H9 (cell line): ENCODE data around the gene MX2. TPM values are rescaled to one million over a fixed set of nuclear protein-coding genes. Genes with fewer than 3 reads are reported as not detected.
A peak's percentile ranks its signal among the peaks of the same experiment; 100 is the strongest.

Experiments
- DNase-seq: peaks from one replicate; pipeline ENCODE4 v3.0.0-alpha.2; 2017
- H2AFZ ChIP-seq: one replicate; pipeline ENCODE4 v1.6.1; 2013; ENCODE audit warnings: mild to moderate bottlenecking, low read length, control low read depth, moderate library complexity
- H2AK5ac ChIP-seq: 2 replicates; pipeline ENCODE4 v1.6.1; 2013; ENCODE audit warnings: low read length, control low read depth, mixed read lengths; ENCODE audit not compliant: insufficient read length
- H2BK120ac ChIP-seq: one replicate; pipeline ENCODE4 v1.6.1; 2013; ENCODE audit warnings: low read depth, mild to moderate bottlenecking, low read length, control low read depth, inconsistent platforms; ENCODE audit not compliant: poor library complexity, severe bottlenecking
- H2BK12ac ChIP-seq: 2 replicates; pipeline ENCODE4 v1.6.1; 2013; ENCODE audit warnings: low read length, control low read depth, mixed read lengths, low read depth; ENCODE audit not compliant: insufficient read length
- H2BK15ac ChIP-seq: 2 replicates; pipeline ENCODE4 v1.6.1; 2013; ENCODE audit warnings: low read depth, low read length, control low read depth
- H2BK20ac ChIP-seq: one replicate; pipeline ENCODE4 v1.6.1; 2013; ENCODE audit warnings: low read depth, mild to moderate bottlenecking, low read length, control low read depth, inconsistent platforms; ENCODE audit not compliant: poor library complexity, severe bottlenecking
- H2BK5ac ChIP-seq: 2 replicates; pipeline ENCODE4 v1.6.1; 2013; ENCODE audit warnings: low read length, control low read depth, mixed read lengths; ENCODE audit not compliant: insufficient read length
- H3K14ac ChIP-seq: 2 replicates; pipeline ENCODE4 v1.6.1; 2013; ENCODE audit warnings: low read length, control low read depth; ENCODE audit not compliant: insufficient read depth
- H3K18ac ChIP-seq: 2 replicates; pipeline ENCODE4 v1.6.1; 2013; ENCODE audit warnings: low read depth, mild to moderate bottlenecking, mixed read lengths, low read length, control low read depth; ENCODE audit not compliant: insufficient read length
- H3K23ac ChIP-seq: 2 replicates; pipeline ENCODE4 v1.6.1; 2013; ENCODE audit warnings: low read length, control low read depth, mixed read lengths, low read depth; ENCODE audit not compliant: insufficient read length
- H3K23me2 ChIP-seq: 2 replicates; pipeline ENCODE4 v1.6.1; 2013; ENCODE audit warnings: low read depth, mild to moderate bottlenecking, mixed read lengths, low read length, control low read depth; ENCODE audit not compliant: insufficient read length, poor library complexity, severe bottlenecking
- H3K27ac ChIP-seq: 2 replicates; pipeline ENCODE4 v1.5.1; 2013; ENCODE audit warnings: low read length, control low read depth, mixed read lengths, low read depth; ENCODE audit not compliant: insufficient read length
- H3K27me3 ChIP-seq: 2 replicates; pipeline ENCODE4 v1.6.1; 2013; ENCODE audit warnings: low read length, control low read depth, inconsistent platforms; ENCODE audit not compliant: insufficient read depth
- H3K4ac ChIP-seq: 2 replicates; pipeline ENCODE4 v1.6.1; 2013; ENCODE audit warnings: low read depth, mild to moderate bottlenecking, control low read depth, inconsistent platforms, low read length, moderate library complexity
- H3K4me1 ChIP-seq: 2 replicates; pipeline ENCODE4 v1.6.1; 2013; ENCODE audit warnings: low read length, control low read depth, inconsistent platforms; ENCODE audit not compliant: insufficient read depth
- H3K4me2 ChIP-seq: 2 replicates; pipeline ENCODE4 v1.6.1; 2013; ENCODE audit warnings: low read length, control low read depth, mixed read lengths; ENCODE audit not compliant: insufficient read length, insufficient read depth
- H3K56ac ChIP-seq: 2 replicates; pipeline ENCODE4 v1.6.1; 2013; ENCODE audit warnings: low read depth, mild to moderate bottlenecking, mixed read lengths, low read length, control low read depth; ENCODE audit not compliant: insufficient read length
- H3K79me1 ChIP-seq: 2 replicates; pipeline ENCODE4 v1.6.1; 2013; ENCODE audit warnings: low read depth, mild to moderate bottlenecking, moderate library complexity, low read length, control low read depth, inconsistent platforms; ENCODE audit not compliant: insufficient read depth, poor library complexity, severe bottlenecking
- H3K79me2 ChIP-seq: 2 replicates; pipeline ENCODE4 v1.6.1; 2013; ENCODE audit warnings: low read length, control low read depth, inconsistent platforms; ENCODE audit not compliant: insufficient read depth
- H3K9ac ChIP-seq: 2 replicates; pipeline ENCODE4 v1.6.1; 2013; ENCODE audit warnings: low read length, control low read depth, mixed read lengths; ENCODE audit not compliant: insufficient read length; ENCODE audit errors: extremely low read depth
- H3K9me3 ChIP-seq: one replicate; pipeline ENCODE4 v1.6.1; 2013; ENCODE audit warnings: low read depth, low read length, inconsistent platforms; ENCODE audit not compliant: control insufficient read depth
- H3T11ph ChIP-seq: one replicate; pipeline ENCODE4 v1.6.1; 2013; ENCODE audit warnings: mild to moderate bottlenecking, low read length, control low read depth, inconsistent platforms
- H4K20me1 ChIP-seq: one replicate; pipeline ENCODE4 v1.6.1; 2013; ENCODE audit not compliant: control insufficient read depth, insufficient read length, insufficient read depth
- H4K5ac ChIP-seq: 2 replicates; pipeline ENCODE4 v1.6.1; 2013; ENCODE audit warnings: low read depth, mild to moderate bottlenecking, mixed read lengths, low read length, control low read depth; ENCODE audit not compliant: insufficient read length
- H4K8ac ChIP-seq: replicated peaks from 2 replicates; pipeline ENCODE4 v1.6.1; 2013; ENCODE audit warnings: low read length, control low read depth, mixed read lengths, low read depth; ENCODE audit not compliant: insufficient read length
- H4K91ac ChIP-seq: 2 replicates; pipeline ENCODE4 v1.6.1; 2013; ENCODE audit warnings: low read depth, mild to moderate bottlenecking, moderate library complexity, mixed read lengths, low read length, control low read depth; ENCODE audit not compliant: insufficient read length
- H3K27ac Mint-ChIP-seq, 3 experiments: 2 replicates in 2 of 3; 3 replicates in 1 of 3; pipeline ENCODE4 v1.8.0; 2020 to 2021; ENCODE audit warnings: mixed read lengths in 3 of 3, mild to moderate bottlenecking in 1 of 3, moderate library complexity in 1 of 3
- H3K27me3 Mint-ChIP-seq: 2 replicates; pipeline ENCODE4 v1.8.0; 2021; ENCODE audit warnings: low read depth, mild to moderate bottlenecking, moderate library complexity, mixed read lengths
- H3K36me3 Mint-ChIP-seq, 3 experiments: 2 replicates in 2 of 3; 3 replicates in 1 of 3; pipeline ENCODE4 v1.8.0; 2020 to 2021; ENCODE audit warnings: low read depth in 3 of 3, mixed read lengths in 3 of 3; ENCODE audit not compliant: insufficient read depth in 1 of 3
- H3K4me1 Mint-ChIP-seq, 2 experiments: 2 replicates each; pipeline ENCODE4 v1.8.0; 2020; ENCODE audit warnings: mixed read lengths in 2 of 2
- H3K4me3 Mint-ChIP-seq, 2 experiments: 2 replicates in 1 of 2; 3 replicates in 1 of 2; pipeline ENCODE4 v1.8.0; 2020 to 2021; ENCODE audit warnings: mild to moderate bottlenecking in 2 of 2, mixed read lengths in 2 of 2, moderate library complexity in 1 of 2
- H3K9me3 Mint-ChIP-seq, 2 experiments: 2 replicates in 1 of 2; 3 replicates in 1 of 2; pipeline ENCODE4 v1.8.0; 2020; ENCODE audit warnings: mild to moderate bottlenecking in 2 of 2, mixed read lengths in 2 of 2, moderate library complexity in 1 of 2
- CTCF ChIP-seq: fragments of 200-600 bp; sonication (generic); conservative IDR thresholded peaks from 3 replicates; pipeline ENCODE4 v1.8.0; 2021; ENCODE audit warnings: antibody characterized with exemption, mild to moderate bottlenecking
- WGBS: extraction: QIAGEN DNeasy Blood & Tissue Kit; methylation state at CpG from one replicate; pipeline ENCODE4 v1.1.7; 2013; ENCODE audit warnings: missing lambda C conversion rate, low lambda C conversion rate, mixed read lengths; ENCODE audit not compliant: insufficient read length; ENCODE audit errors: extremely low coverage; 5-methylcytosine and 5-hydroxymethylcytosine counted together
- total RNA-seq: library from RNA; stranded (reverse); gene quantifications from 2 replicates; pipeline ENCODE4 v1.2.1, GENCODE V29; 2021

The MX2 gene
- total RNA-seq, 1 experiment from 2014 or later = 1.8 TPM

GRCh38 chr21:41402796-41403195 lies 41.0 kb downstream of the MX2 start:
- H3K23me2 ChIP-seq = no peaks in the 10 kb centered on the region
- peaks cover 2% of the 10 kb centered on the region for H3K27me3 Mint-ChIP-seq

More at GRCh38 chr21:41402796-41403195, 41.0 kb downstream of the MX2 start:
- Histone ChIP-seq H2AFZ (no peak overlapping the region), H4K20me1 (no peaks in the 10 kb centered on the region), H3K4me1 (no peaks in the 10 kb centered on the region), H4K8ac (no peak overlapping the region), H4K91ac (no peak overlapping the region), H2BK5ac (no peak overlapping the region), H2AK5ac (no peak overlapping the region), H3K79me1 (no peaks in the 10 kb centered on the region), H3K4me2 (no peak overlapping the region), H3K27ac (no peak overlapping the region), H3K23ac (no peak overlapping the region), H3K56ac (no peak overlapping the region), H2BK12ac (no peak overlapping the region), H3K4ac (no peak overlapping the region), H2BK20ac (no peak overlapping the region), H3K9ac (no peak overlapping the region), H2BK15ac (no peak overlapping the region), H3K18ac (no peak overlapping the region), H2BK120ac (no peak overlapping the region), H3K9me3 (no peaks in the 10 kb centered on the region), H3T11ph (no peak overlapping the region), H3K27me3 (no peaks in the 10 kb centered on the region), H3K14ac (no peak overlapping the region; the same call in 1 of the 2 replicates), H3K79me2 (no peaks in the 10 kb centered on the region), H4K5ac (no peak overlapping the region)
- H3K36me3 Mint-ChIP-seq = peaks cover 0 to 7% (median 0%) of the 10 kb centered on the region in 3 experiments; a peak in 2 of 7 replicates
- H3K27ac Mint-ChIP-seq = no peak overlapping the region
- no peaks in the 10 kb centered on the region; a peak in 1 of 5 replicates for H3K9me3 Mint-ChIP-seq
- no CpG with 5 or more reads among the region's 10 CpGs for WGBS
- no peak overlapping the region for H3K4me3 Mint-ChIP-seq
- no peaks in the 10 kb centered on the region for H3K4me1 Mint-ChIP-seq
- no peak for TF ChIP-seq CTCF
- DNase-seq = peak; percentile 17
